HEK293 (cell line): Measurements from ENCODE around the gene ARL15.

Experiments
- CTCF ChIA-PET: fragments of 350-600 bp; formaldehyde crosslinking; extraction: SDS; loops from one replicate; lab custom pipeline; 2021; ENCODE audit warnings: antibody characterized with exemption; lab: Yijun Ruan, JAX
- POLR2A ChIA-PET: fragments of 300-600 bp; formaldehyde crosslinking; extraction: SDS; loops from one replicate; lab custom pipeline; 2020; ENCODE audit warnings: antibody characterized with exemption, inconsistent platforms; lab: Yijun Ruan, JAX
- H3K27ac ChIP-seq: fragments of 200-500 bp; sonication (Bioruptor generic); 2 replicates; pipeline ENCODE4 v1.5.1; 2014; ENCODE audit warnings: low read depth, low read length, control low read depth, inconsistent platforms; ENCODE audit errors: extremely low read depth
- H3K36me3 ChIP-seq, 2 experiments: fragments of 200-500 bp in 1 of 2; sonication (Bioruptor generic) in 1 of 2; 1 replicate in 1 of 2; 2 replicates in 1 of 2; pipeline ENCODE4 v1.5.1; 2014 to 2017; ENCODE audit warnings: inconsistent platforms in 2 of 2, low read length in 2 of 2; ENCODE audit not compliant: control insufficient read depth in 2 of 2, insufficient read depth in 1 of 2
- H3K4me1 ChIP-seq: fragments of 200-500 bp; sonication (Bioruptor generic); 2 replicates; pipeline ENCODE4 v1.5.1; 2014; ENCODE audit warnings: mild to moderate bottlenecking, low read length, inconsistent platforms; ENCODE audit not compliant: control insufficient read depth, insufficient read depth
- H3K4me3 ChIP-seq: 2 replicates; pipeline ENCODE4 v1.5.1; 2011; ENCODE audit warnings: low read depth, mild to moderate bottlenecking, control low read depth, low read length, moderate library complexity
- H3K9me3 ChIP-seq: fragments of 200-500 bp; sonication (Bioruptor generic); 2 replicates; pipeline ENCODE4 v1.5.1; 2014; ENCODE audit warnings: low read depth, low read length, inconsistent platforms; ENCODE audit not compliant: control insufficient read depth, insufficient read depth
- ATF2 ChIP-seq: fragments of 450-650 bp; formaldehyde crosslinking; IDR thresholded peaks from 2 replicates; pipeline ENCODE4 v1.5.1; 2016; ENCODE audit warnings: missing biosample characterization, missing genetic modification characterization, low read depth
- EGR2 ChIP-seq: fragments of 450-650 bp; formaldehyde crosslinking; IDR thresholded peaks from 2 replicates; pipeline ENCODE4 v1.5.1; 2016; ENCODE audit warnings: low read depth, missing biosample characterization, missing genetic modification characterization
- GLIS1 ChIP-seq: fragments of 450-650 bp; formaldehyde crosslinking; IDR thresholded peaks from 2 replicates; pipeline ENCODE4 v1.5.1; 2016; ENCODE audit warnings: missing biosample characterization, missing genetic modification characterization
- HOXA7 ChIP-seq: sonication (generic); formaldehyde crosslinking; IDR thresholded peaks from 2 replicates; pipeline ENCODE4 v1.8.1; 2022; ENCODE audit warnings: missing genetic modification reagents, borderline replicate concordance
- KLF8 ChIP-seq: fragments of 450-650 bp; formaldehyde crosslinking; IDR thresholded peaks from 2 replicates; pipeline ENCODE4 v1.5.1; 2016; ENCODE audit warnings: missing biosample characterization, missing genetic modification characterization
- MEIS1 ChIP-seq: sonication (generic); formaldehyde crosslinking; IDR thresholded peaks from 2 replicates; pipeline ENCODE4 v1.8.1; 2022; ENCODE audit warnings: missing genetic modification reagents, mild to moderate bottlenecking, borderline replicate concordance
- MYNN ChIP-seq: fragments of 450-650 bp; formaldehyde crosslinking; IDR thresholded peaks from 2 replicates; pipeline ENCODE4 v1.5.1; 2016; ENCODE audit warnings: missing biosample characterization, missing genetic modification characterization, borderline replicate concordance
- REPIN1 ChIP-seq: fragments of 450-650 bp; formaldehyde crosslinking; IDR thresholded peaks from 2 replicates; pipeline ENCODE4 v1.5.1; 2017; ENCODE audit warnings: missing biosample characterization, missing genetic modification characterization, low read depth
- REST ChIP-seq: fragments of 450-650 bp; formaldehyde crosslinking; IDR thresholded peaks from 2 replicates; pipeline ENCODE4 v1.5.1; 2016; ENCODE audit warnings: missing biosample characterization, missing genetic modification characterization
- TCF7L2 ChIP-seq: IDR thresholded peaks from 2 replicates; pipeline ENCODE4 v1.6.1; 2011; ENCODE audit warnings: low read depth, mild to moderate bottlenecking, inconsistent platforms, low read length, moderate library complexity, borderline replicate concordance
- ZFP37 ChIP-seq: fragments of 450-650 bp; formaldehyde crosslinking; IDR thresholded peaks from 2 replicates; pipeline ENCODE4 v1.5.1; 2016; ENCODE audit warnings: missing biosample characterization, missing genetic modification characterization
- ZNF148 ChIP-seq: fragments of 450-650 bp; formaldehyde crosslinking; IDR thresholded peaks from 2 replicates; pipeline ENCODE4 v1.5.0; 2017; ENCODE audit warnings: missing biosample characterization, missing genetic modification characterization, borderline replicate concordance
- ZNF2 ChIP-seq: fragments of 450-650 bp; formaldehyde crosslinking; IDR thresholded peaks from 2 replicates; pipeline ENCODE4 v1.5.1; 2016; ENCODE audit warnings: missing biosample characterization, missing genetic modification characterization
- ZNF26 ChIP-seq: fragments of 450-650 bp; formaldehyde crosslinking; IDR thresholded peaks from 2 replicates; pipeline ENCODE4 v1.5.1; 2016; ENCODE audit warnings: missing biosample characterization, missing genetic modification characterization
- ZNF266 ChIP-seq: fragments of 450-650 bp; formaldehyde crosslinking; IDR thresholded peaks from 2 replicates; pipeline ENCODE4 v1.5.1; 2016; ENCODE audit warnings: missing biosample characterization, missing genetic modification characterization, low read depth
- ZNF274 ChIP-seq, 2 experiments: fragments of 200-500 bp in 1 of 2; fragments of 450-650 bp in 1 of 2; sonication (Bioruptor generic) in 1 of 2; formaldehyde crosslinking in 1 of 2; IDR thresholded peaks; 2 replicates each; pipeline versions ENCODE4 v1.5.1 to v1.6.1; 2014 to 2016; ENCODE audit warnings: borderline replicate concordance in 1 of 2, inconsistent platforms in 1 of 2, low read length in 1 of 2, missing biosample characterization in 1 of 2, missing genetic modification characterization in 1 of 2
- ZNF426 ChIP-seq: fragments of 450-650 bp; formaldehyde crosslinking; IDR thresholded peaks from 2 replicates; pipeline ENCODE4 v1.5.1; 2017; ENCODE audit warnings: missing biosample characterization, missing genetic modification characterization, mild to moderate bottlenecking, inconsistent platforms, moderate library complexity
- ZNF510 ChIP-seq: fragments of 450-650 bp; formaldehyde crosslinking; IDR thresholded peaks from 2 replicates; pipeline ENCODE4 v1.5.1; 2018; ENCODE audit warnings: mild to moderate bottlenecking, missing genetic modification characterization, missing biosample characterization; ENCODE audit not compliant: insufficient replicate concordance
- ZNF544 ChIP-seq: fragments of 450-650 bp; formaldehyde crosslinking; IDR thresholded peaks from 2 replicates; pipeline ENCODE4 v1.5.0; 2017; ENCODE audit warnings: missing biosample characterization, missing genetic modification characterization
- ZNF560 ChIP-seq: fragments of 450-650 bp; formaldehyde crosslinking; IDR thresholded peaks from 2 replicates; pipeline ENCODE4 v1.5.1; 2017; ENCODE audit warnings: missing biosample characterization, missing genetic modification characterization, borderline replicate concordance
- ZNF580 ChIP-seq: fragments of 450-650 bp; formaldehyde crosslinking; IDR thresholded peaks from 2 replicates; pipeline ENCODE4 v1.5.1; 2016; ENCODE audit warnings: missing biosample characterization, missing genetic modification characterization
- ZNF768 ChIP-seq: fragments of 450-650 bp; formaldehyde crosslinking; IDR thresholded peaks from 2 replicates; pipeline ENCODE4 v1.5.1; 2018; ENCODE audit warnings: missing biosample characterization, mild to moderate bottlenecking, missing genetic modification characterization

ARL15 gene

GRCh38 chr5:53900677-53901076 is 409.7 kb downstream of the ARL15 start (continued):
- TF ChIP-seq ZNF266 (tag by site-specific recombination) (no peak), ZFP37 (tag by site-specific recombination) (no peak), MYNN (tag by site-specific recombination) (no peak), KLF8 (no peak), REPIN1 (tag by site-specific recombination) (no peak), ZNF426 (tag by site-specific recombination) (no peak)

GRCh38 chr5:53895091-53895683 is 415.2 kb downstream of the ARL15 start:
- TF ChIP-seq ZNF274 (IDR thresholded peaks at IDR 0.05; ENCODE audit: low read length) (no peak), ZNF274 (tag by site-specific recombination; IDR thresholded peaks at IDR 0.05; ENCODE audit: borderline replicate concordance) (no peak), ZNF266 (tag by site-specific recombination) (no peak), MEIS1 (CRISPR knock-in tag) (no peak), ZNF560 (tag by site-specific recombination) (no peak), HOXA7 (no peak)
- H3K9me3 ChIP-seq = no peaks in the 10 kb centered on the region
- no peaks in the 10 kb centered on the region for H3K36me3 ChIP-seq
- H3K4me3 ChIP-seq = no peak overlapping the region
- H3K27ac ChIP-seq = no peak overlapping the region
- ChIA-PET POLR2A (no interaction called here), CTCF (interaction anchor here (0.6 kb wide), 1 partner anchor 418 kb away, joined by 3 read pairs; no protein-coding TSS in a partner anchor)
- H3K4me1 ChIP-seq = no peaks in the 10 kb centered on the region

- H3K9me3 ChIP-seq = no peaks in the 10 kb centered on the region
- H3K27ac ChIP-seq = no peak overlapping the region
- H3K36me3 ChIP-seq = no peaks in the 10 kb centered on the region
- CTCF ChIA-PET = no interaction called here
- H3K4me3 ChIP-seq = no peak overlapping the region
- H3K4me1 ChIP-seq = no peaks in the 10 kb centered on the region
- POLR2A ChIA-PET = no interaction called here
- TF ChIP-seq ZNF510 (no peak), ZNF580 (no peak), TCF7L2 (no peak), ZNF544 (tag by site-specific recombination) (no peak), GLIS1 (tag by site-specific recombination) (no peak), ATF2 (tag by site-specific recombination) (no peak), ZNF26 (tag by site-specific recombination) (no peak), REST (tag by site-specific recombination) (no peak), EGR2 (tag by site-specific recombination) (no peak), ZNF148 (tag by site-specific recombination) (no peak), ZNF768 (tag by site-specific recombination) (no peak), ZNF2 (tag by site-specific recombination) (no peak)
Measured at GRCh38 chr5:53893626-53894025, 416.7 kb downstream of the ARL15 start.
